GM18951 (cell line): ENCODE results near the gene HOXB3.

Source experiments
- POLR2A ChIP-seq: IDR thresholded peaks from 4 replicates; pipeline ENCODE4 v1.6.1; 2011; ENCODE audit warnings: mild to moderate bottlenecking; ENCODE audit not compliant: insufficient read length, insufficient read depth; ENCODE audit errors: extremely low read depth
- in situ Hi-C: fragments of 300-500 bp; cut with MboI; formaldehyde crosslinking; loops from one replicate; pipeline ENCODE4 v1.12.0; 2022; ENCODE audit warnings: low sequenced_read_pairs, mixed read lengths, inconsistent platforms; ENCODE audit not compliant: unreplicated experiment

Gene HOXB3

GRCh38 chr17:48548523-48549280 is 41.3 kb downstream of the HOXB3 start:
- in situ Hi-C loops, result no loop called here
- TF ChIP-seq POLR2A, result no peak

- in situ Hi-C loops, result no loop called here
- no peak for TF ChIP-seq POLR2A
Measured at GRCh38 chr17:48547808-48548522, 42.1 kb downstream of the HOXB3 start.

GRCh38 chr17:48546924-48547807 is 42.9 kb downstream of the HOXB3 start:
- no peak for TF ChIP-seq POLR2A
- in situ Hi-C loops, result no loop called here

GRCh38 chr17:48546137-48546923 is 43.7 kb downstream of the HOXB3 start:
- in situ Hi-C loops, result no loop called here

GRCh38 chr17:48545539-48545938 is 44.5 kb downstream of the HOXB3 start:
- in situ Hi-C loops, result no loop called here
- no peak for TF ChIP-seq POLR2A

More at GRCh38 chr17:48546137-48546923, 43.7 kb downstream of the HOXB3 start:
- no peak for TF ChIP-seq POLR2A

DNA sequence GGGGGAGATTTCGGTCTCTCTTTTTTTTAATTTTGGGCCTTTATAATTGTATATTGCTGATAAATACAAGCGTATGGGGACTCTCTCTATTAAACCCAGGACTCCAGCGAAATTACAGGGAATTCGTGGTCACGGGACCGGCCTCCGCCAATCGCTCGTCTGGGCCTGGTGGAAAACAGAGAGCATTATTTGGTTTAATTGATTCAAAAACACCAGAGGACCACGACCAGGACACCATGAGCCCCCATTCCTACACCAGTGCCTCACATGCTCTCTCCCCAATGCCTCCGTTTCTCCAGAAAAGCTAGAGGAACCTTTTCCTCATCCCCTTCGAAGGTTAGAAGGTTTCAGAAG is 45.0 kb downstream of the HOXB3 start, which contains the start of gene HOXB2:
Gene HOXB2 (minus strand): TSS at position 88 of the 354 bp plus-strand sequence. CDS start 198 bp downstream, outside the sequence.
- in situ Hi-C loops, result no loop called here
- no peak for TF ChIP-seq POLR2A

- peak; percentile 23 for TF ChIP-seq POLR2A
- in situ Hi-C loops, result no loop called here
Measured at GRCh38 chr17:48544349-48545021, 45.6 kb downstream of the HOXB3 start.

GRCh38 chr17:48543854-48544348 is 46.1 kb downstream of the HOXB3 start:
- in situ Hi-C loops, result no loop called here
- no peak for TF ChIP-seq POLR2A

DNA sequence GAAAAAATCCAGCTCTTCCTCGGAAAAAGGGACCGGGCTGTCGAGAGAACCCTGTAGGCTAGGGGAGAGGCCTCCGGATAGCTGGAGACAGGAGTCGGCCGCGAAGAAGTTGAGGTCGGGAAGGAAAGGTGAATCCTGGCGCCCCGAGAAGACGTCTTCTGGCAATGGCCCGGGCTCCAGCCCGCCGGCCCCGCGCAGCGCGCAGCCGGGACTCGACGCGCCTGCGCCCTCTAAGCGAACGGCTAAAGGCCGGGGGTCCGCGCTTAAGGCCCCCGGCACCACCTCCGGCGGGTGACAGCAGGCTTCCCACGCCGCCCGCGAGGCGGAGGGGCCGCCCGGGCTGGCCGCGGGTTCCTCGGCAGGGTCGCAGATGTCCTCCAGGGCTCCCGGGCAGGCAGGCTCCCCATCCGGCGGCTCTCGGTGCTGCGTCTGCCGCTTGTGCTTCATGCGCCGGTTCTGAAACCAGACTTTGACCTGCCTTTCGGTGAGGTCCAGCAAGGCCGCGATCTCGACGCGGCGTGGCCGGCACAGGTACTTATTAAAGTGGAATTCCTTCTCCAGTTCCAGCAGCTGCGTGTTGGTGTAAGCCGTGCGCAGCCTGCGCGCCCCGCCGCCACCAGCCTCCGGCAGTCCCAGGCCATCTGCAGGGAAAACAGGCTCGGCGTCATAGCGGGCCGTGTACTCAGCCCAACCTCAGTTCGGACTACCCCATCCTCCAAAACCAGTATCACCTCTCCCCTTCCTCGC is 46.8 kb downstream of the HOXB3 start:
- in situ Hi-C loops, result no loop called here
- peak; percentile 72 for TF ChIP-seq POLR2A

- no peak for TF ChIP-seq POLR2A
Measured at GRCh38 chr17:48542698-48543106, 47.3 kb downstream of the HOXB3 start.

GRCh38 chr17:48542114-48542656 is 47.9 kb downstream of the HOXB3 start:
- no peak for TF ChIP-seq POLR2A
- in situ Hi-C loops, result no loop called here

More at GRCh38 chr17:48542698-48543106, 47.3 kb downstream of the HOXB3 start:
- in situ Hi-C loops, result no loop called here

DNA sequence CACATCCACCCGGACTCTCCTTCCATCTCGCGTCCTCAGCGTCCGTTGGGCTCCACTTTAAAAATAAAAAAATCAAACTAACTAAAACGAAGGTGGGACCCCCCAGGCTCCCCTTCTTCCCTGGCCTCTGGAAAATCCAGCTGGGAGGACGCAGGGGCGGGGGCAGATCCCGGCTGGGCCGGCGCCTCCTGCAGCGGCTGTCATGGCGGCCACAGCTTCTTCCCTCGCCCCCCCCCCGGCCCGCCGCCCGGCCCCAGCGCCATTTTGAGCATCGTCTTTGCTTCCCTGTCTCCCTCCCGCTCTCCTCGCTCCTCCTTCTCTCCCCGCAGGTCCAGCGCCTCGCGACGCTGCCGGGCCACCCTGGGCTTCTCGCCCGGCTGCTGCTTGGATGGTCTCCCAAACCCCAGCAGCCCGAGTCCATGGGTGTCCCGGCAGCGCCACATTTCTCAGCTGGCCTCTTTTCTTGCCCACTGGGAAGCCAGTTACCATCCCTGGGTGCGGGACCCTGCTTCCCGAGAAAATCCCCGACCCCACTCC is 48.4 kb downstream of the HOXB3 start:
- in situ Hi-C loops, result no loop called here
- peak; percentile 69 for TF ChIP-seq POLR2A
